Panc1 (cell line): ENCODE data around the gene GLB1L2.

Experiments used
- CTCF ChIP-seq: fragments of 450-650 bp; IDR thresholded peaks from 2 replicates; pipeline ENCODE4 v1.5.1; 2017; ENCODE audit warnings: mild to moderate bottlenecking
- POLR2AphosphoS5 ChIP-seq: IDR thresholded peaks from 2 replicates; pipeline ENCODE4 v1.6.1; 2012; ENCODE audit warnings: mild to moderate bottlenecking, low read depth, low read length, moderate library complexity
- SIN3A ChIP-seq: IDR thresholded peaks from 2 replicates; pipeline ENCODE4 v1.6.1; 2012; ENCODE audit warnings: low read depth, mild to moderate bottlenecking, low read length, moderate library complexity, borderline replicate concordance; ENCODE audit not compliant: insufficient read depth
- TCF7L2 ChIP-seq: IDR thresholded peaks from 2 replicates; pipeline ENCODE4 v1.6.1; 2011; ENCODE audit warnings: mild to moderate bottlenecking, low read depth, low read length, inconsistent platforms
- TF ChIP-seq, protein P1 (sequence below), 2 experiments: IDR thresholded peaks; 2 replicates each; pipeline ENCODE4 v1.6.1; 2011 to 2012; ENCODE audit warnings: low read depth in 2 of 2, control low read depth in 1 of 2, low read length in 1 of 2, mild to moderate bottlenecking in 1 of 2, moderate library complexity in 1 of 2; ENCODE audit not compliant: insufficient read depth in 1 of 2

- no peak for TF ChIP-seq CTCF
- no peak for TF ChIP-seq POLR2AphosphoS5
- TF ChIP-seq, protein P1, sequence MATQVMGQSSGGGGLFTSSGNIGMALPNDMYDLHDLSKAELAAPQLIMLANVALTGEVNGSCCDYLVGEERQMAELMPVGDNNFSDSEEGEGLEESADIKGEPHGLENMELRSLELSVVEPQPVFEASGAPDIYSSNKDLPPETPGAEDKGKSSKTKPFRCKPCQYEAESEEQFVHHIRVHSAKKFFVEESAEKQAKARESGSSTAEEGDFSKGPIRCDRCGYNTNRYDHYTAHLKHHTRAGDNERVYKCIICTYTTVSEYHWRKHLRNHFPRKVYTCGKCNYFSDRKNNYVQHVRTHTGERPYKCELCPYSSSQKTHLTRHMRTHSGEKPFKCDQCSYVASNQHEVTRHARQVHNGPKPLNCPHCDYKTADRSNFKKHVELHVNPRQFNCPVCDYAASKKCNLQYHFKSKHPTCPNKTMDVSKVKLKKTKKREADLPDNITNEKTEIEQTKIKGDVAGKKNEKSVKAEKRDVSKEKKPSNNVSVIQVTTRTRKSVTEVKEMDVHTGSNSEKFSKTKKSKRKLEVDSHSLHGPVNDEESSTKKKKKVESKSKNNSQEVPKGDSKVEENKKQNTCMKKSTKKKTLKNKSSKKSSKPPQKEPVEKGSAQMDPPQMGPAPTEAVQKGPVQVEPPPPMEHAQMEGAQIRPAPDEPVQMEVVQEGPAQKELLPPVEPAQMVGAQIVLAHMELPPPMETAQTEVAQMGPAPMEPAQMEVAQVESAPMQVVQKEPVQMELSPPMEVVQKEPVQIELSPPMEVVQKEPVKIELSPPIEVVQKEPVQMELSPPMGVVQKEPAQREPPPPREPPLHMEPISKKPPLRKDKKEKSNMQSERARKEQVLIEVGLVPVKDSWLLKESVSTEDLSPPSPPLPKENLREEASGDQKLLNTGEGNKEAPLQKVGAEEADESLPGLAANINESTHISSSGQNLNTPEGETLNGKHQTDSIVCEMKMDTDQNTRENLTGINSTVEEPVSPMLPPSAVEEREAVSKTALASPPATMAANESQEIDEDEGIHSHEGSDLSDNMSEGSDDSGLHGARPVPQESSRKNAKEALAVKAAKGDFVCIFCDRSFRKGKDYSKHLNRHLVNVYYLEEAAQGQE (IDR thresholded peaks at IDR 0.05; ENCODE audit: insufficient read depth in 1 of 2, low read depth in 2 of 2, low read length in 1 of 2): no peak
- TF ChIP-seq TCF7L2: no peak
- no peak for TF ChIP-seq SIN3A
Measured at GRCh38 chr11:134294664-134295063, 37.1 kb upstream of the GLB1L2 start.
